GM12864 (cell line): ENCODE results near the gene PHF13.

ENCODE experiments used
- DNase-seq: peaks from one replicate; pipeline ENCODE4 v3.0.0-alpha.2; 2011; ENCODE audit warnings: low read depth
- H3K4me3 ChIP-seq: 2 replicates; pipeline ENCODE4 v1.5.1; 2011; ENCODE audit warnings: mild to moderate bottlenecking, low read depth, low read length, control low read depth
- CTCF ChIP-seq: IDR thresholded peaks from 2 replicates; pipeline ENCODE4 v1.5.1; 2011; ENCODE audit warnings: low read depth, mild to moderate bottlenecking, moderate library complexity, low read length, control low read depth, inconsistent platforms; ENCODE audit errors: missing control alignments

Gene PHF13

GRCh38 chr1:6574818-6575217 lies 38.7 kb upstream of the PHF13 start:
- H3K4me3 ChIP-seq: no peak overlapping the region
- no peak for DNase-seq
- no peak for TF ChIP-seq CTCF

- TF ChIP-seq CTCF: no peak
- DNase-seq: no peak
- H3K4me3 ChIP-seq: no peak overlapping the region
Observed at GRCh38 chr1:6577831-6578525, 35.6 kb upstream of the PHF13 start.

- H3K4me3 ChIP-seq: no peak overlapping the region
- no peak for TF ChIP-seq CTCF
- DNase-seq: no peak
Observed at GRCh38 chr1:6578624-6579373, 34.7 kb upstream of the PHF13 start.

- no peak for TF ChIP-seq CTCF
- peak within 1 kb of the TSS; percentile 77 for H3K4me3 ChIP-seq
- DNase-seq: peak; percentile 83
Observed at GRCh38 chr1:6579374-6580118, 34.0 kb upstream of the PHF13 start, which contains the start of gene ZBTB48. TSS of gene ZBTB48 (plus strand) at chr1:6579994. CDS start at chr1:6580610, 616 bp downstream.

GRCh38 chr1:6580119-6580592 lies 33.4 kb upstream of the PHF13 start:
- DNase-seq: no peak
- H3K4me3 ChIP-seq: peak overlapping the region; percentile 77
- TF ChIP-seq CTCF: no peak

GRCh38 chr1:6580593-6581409 lies 32.7 kb upstream of the PHF13 start:
- TF ChIP-seq CTCF: no peak
- peak overlapping the region; percentile 77 for H3K4me3 ChIP-seq
- no peak for DNase-seq
